K562 (cell line): ENCODE measurements around the gene CNTN5. TPM values are rescaled to one million over a fixed set of nuclear protein-coding genes. Genes with fewer than 3 reads are reported as not detected.

Source experiments
- ATAC-seq: fragments of 200-7000 bp; cut with Tn5 transposase; 3 replicates; pipeline ENCODE4 v1.9.1; 2020; ENCODE audit warnings: moderate library complexity
- BruUV-seq: library from RNA; stranded (reverse); fragments of 400-500 nt; replicated peaks from 2 replicates; lab custom pipeline; 2021; lab: Mats Ljungman, UMichigan
- CTCF ChIA-PET: fragments of 300-600 bp; formaldehyde crosslinking; extraction: SDS; loops from one replicate; lab custom pipeline; 2021; ENCODE audit warnings: low intra/inter-chr PET ratio; lab: Yijun Ruan, JAX
- POLR2A ChIA-PET: fragments of 300-600, 350-650 bp; sonication (Branson Sonifier 250); formaldehyde crosslinking; extraction: SDS; loops from one replicate; lab custom pipeline; 2021; ENCODE audit warnings: antibody characterized with exemption, inconsistent platforms; lab: Yijun Ruan, JAX
- DNase-seq, 4 experiments: peaks; one replicate each; pipeline versions ENCODE4 v3.0.0 to v3.0.0-alpha.2; 2011 to 2018; ENCODE audit warnings: low spot score in 3 of 4, mixed read lengths in 3 of 4; ENCODE audit errors: extremely low read depth in 1 of 4
- FAIRE-seq: peaks from 2 replicates; lab custom pipeline; 2011; peaks lifted over from hg19 to GRCh38; lab: Jason Lieb, UNC
- H2AFZ ChIP-seq: 2 replicates; pipeline ENCODE4 v1.6.0; 2011; ENCODE audit warnings: low read depth, low read length, control low read depth, inconsistent platforms
- H3K27ac ChIP-seq: fragments of 200-600 bp; 3 replicates; pipeline ENCODE4 v1.8.0; 2011; ENCODE audit warnings: low read depth, mild to moderate bottlenecking, control low read depth, inconsistent platforms, low read length, moderate library complexity, mixed read lengths; ENCODE audit errors: extremely low read depth
- H3K27me3 ChIP-seq, 2 experiments: fragments of 300-600 bp in 1 of 2; 2 replicates in 1 of 2; 3 replicates in 1 of 2; pipeline versions ENCODE4 v1.6.0 to v1.8.0; 2011; ENCODE audit warnings: inconsistent platforms in 2 of 2, low read length in 2 of 2, mild to moderate bottlenecking in 1 of 2, mixed read lengths in 1 of 2, moderate library complexity in 1 of 2; ENCODE audit not compliant: control insufficient read depth in 2 of 2, insufficient read depth in 2 of 2
- H3K36me3 ChIP-seq: fragments of 300-600 bp; 3 replicates; pipeline ENCODE4 v1.8.0; 2011; ENCODE audit warnings: mild to moderate bottlenecking, low read length, inconsistent platforms; ENCODE audit not compliant: control insufficient read depth, insufficient read depth
- H3K4me1 ChIP-seq, 2 experiments: fragments of 200-600 bp in 1 of 2; replicated peaks in 1 of 2; 2 replicates in 1 of 2; 3 replicates in 1 of 2; pipeline versions ENCODE4 v1.5.1 to v1.8.0; 2011; ENCODE audit warnings: inconsistent platforms in 2 of 2, low read length in 2 of 2, mild to moderate bottlenecking in 1 of 2, mixed read lengths in 1 of 2, moderate library complexity in 1 of 2; ENCODE audit not compliant: control insufficient read depth in 2 of 2, insufficient read depth in 2 of 2
- H3K4me2 ChIP-seq: 2 replicates; pipeline ENCODE4 v1.6.1; 2011; ENCODE audit warnings: low read length, control low read depth, inconsistent platforms, mixed read lengths; ENCODE audit not compliant: insufficient read depth
- H3K4me3 ChIP-seq: fragments of 200-600 bp; sonication (generic), shearing (Covaris generic); 2 replicates; pipeline ENCODE4 v1.5.1; 2016; ENCODE audit warnings: control low read depth, inconsistent platforms
- H3K79me2 ChIP-seq: fragments of 200-600 bp; 3 replicates; pipeline ENCODE4 v1.8.0; 2011; ENCODE audit warnings: low read length, inconsistent platforms; ENCODE audit not compliant: control insufficient read depth, insufficient read depth
- H3K9ac ChIP-seq, 2 experiments: 2 replicates each; pipeline versions ENCODE4 v1.6.0 to v1.6.1; 2011; ENCODE audit warnings: low read depth in 2 of 2, low read length in 2 of 2, control low read depth in 1 of 2, inconsistent platforms in 1 of 2, mild to moderate bottlenecking in 1 of 2, mixed read lengths in 1 of 2; ENCODE audit not compliant: insufficient read depth in 1 of 2
- H3K9me1 ChIP-seq: one replicate; pipeline ENCODE4 v1.6.0; 2011; ENCODE audit warnings: inconsistent platforms, mild to moderate bottlenecking, low read length, moderate library complexity; ENCODE audit not compliant: control insufficient read depth, insufficient read depth
- H3K9me3 ChIP-seq: replicated peaks from 2 replicates; pipeline ENCODE4 v1.5.1; 2011; ENCODE audit warnings: low read depth, low read length, inconsistent platforms; ENCODE audit not compliant: control insufficient read depth, insufficient read depth
- H4K20me1 ChIP-seq: replicated peaks from 2 replicates; pipeline ENCODE4 v1.6.1; 2011; ENCODE audit warnings: low read length, inconsistent platforms, mixed read lengths; ENCODE audit not compliant: control insufficient read depth, insufficient read depth
- PHTF2 ChIP-seq: fragments of 250-450 bp; sonication (Bioruptor Pico); IDR thresholded peaks from 2 replicates; pipeline ENCODE4 v1.5.0; 2021; ENCODE audit warnings: mild to moderate bottlenecking
- XRCC3 ChIP-seq: fragments of 450-650 bp; IDR thresholded peaks from 2 replicates; pipeline ENCODE4 v1.6.1; 2017; ENCODE audit warnings: mild to moderate bottlenecking, moderate library complexity
- YBX1 ChIP-seq: fragments of 450-650 bp; IDR thresholded peaks from 2 replicates; pipeline ENCODE4 v1.7.1; 2016; ENCODE audit warnings: mild to moderate bottlenecking
- ZNF232 ChIP-seq: sonication (generic); formaldehyde crosslinking; IDR thresholded peaks from 2 replicates; pipeline ENCODE4 v1.8.0; 2022; ENCODE audit warnings: mild to moderate bottlenecking, missing genetic modification reagents
- ZNF696 ChIP-seq: fragments of 250-450 bp; sonication (Bioruptor Pico); conservative IDR thresholded peaks from 2 replicates; pipeline ENCODE4 v1.4.0; 2020; ENCODE audit warnings: mild to moderate bottlenecking, moderate library complexity
- WGBS: fragments of 100-300 bp; shearing (Covaris generic); methylation state at CpG from one replicate; pipeline ENCODE4 v1.1.6; 2016; ENCODE audit warnings: low coverage, mixed read lengths; ENCODE audit not compliant: insufficient coverage; ENCODE audit errors: missing lambda C conversion rate; 5-methylcytosine and 5-hydroxymethylcytosine counted together
- in situ Hi-C: fragments of 300-500 bp; cut with MboI; formaldehyde crosslinking; loops from 4 replicates; pipeline ENCODE4 v1.15.0; 2018; ENCODE audit warnings: inconsistent platforms, mixed read lengths
- intact Hi-C: fragments of 100-400 bp; cut with micrococcal nuclease; formaldehyde crosslinking; loops from 2 replicates; pipeline ENCODE4 v1.14.2; 2022
- polyA plus RNA-seq, 8 experiments: library from polyadenylated mRNA; depleted of rRNA in 4 of 8; stranded (reverse) in 5 of 8; unstranded in 3 of 8; fragments of >200 nt; fragmentation: Nextera tagmentation in 2 of 8; fragmentation: Illumina TruSeq in 1 of 8; extraction: Ambion mirVana in 2 of 8; extraction: Trizol in 1 of 8; gene quantifications; 2 replicates each; pipeline versions ENCODE4 v1.2.1 to v1.2.3, GENCODE V29; 2011 to 2014; ENCODE audit warnings: inconsistent platforms in 1 of 8, missing spikeins in 1 of 8
- total RNA-seq, 7 experiments: library from RNA; depleted of rRNA in 6 of 7; stranded (reverse); fragments of >200 nt in 6 of 7; fragmentation: Illumina TruSeq in 2 of 7; extraction: Trizol in 2 of 7; gene quantifications; 2 replicates each; pipeline versions ENCODE4 v1.2.1 to v1.2.3, GENCODE V29; 2011 to 2021; ENCODE audit warnings: low replicate concordance in 1 of 7
- TF ChIP-seq, protein P1 (sequence below), 2 experiments: IDR thresholded peaks in 1 of 2; conservative IDR thresholded peaks in 1 of 2; 2 replicates each; pipeline ENCODE4 v1.6.1; 2016; ENCODE audit warnings: low read depth in 2 of 2, mild to moderate bottlenecking in 1 of 2, missing compliant biosample characterization in 1 of 2, missing genetic modification characterization in 1 of 2, moderate library complexity in 1 of 2

Gene CNTN5
- total and polyA plus RNA-seq, 9 of the 15 experiments (the other 6 are each of a cell fraction or from before 2014, with no cell fraction given), result 0.03 TPM; not detected in 8

GRCh38 chr11:99505831-99506230 is 485.1 kb downstream of the CNTN5 start:
- Histone ChIP-seq H3K9ac (no peak overlapping the region), H3K27me3 (no peaks in the 10 kb centered on the region), H3K36me3 (no peaks in the 10 kb centered on the region), H3K4me1 (no peaks in the 10 kb centered on the region), H2AFZ (no peak overlapping the region), H3K27ac (no peak overlapping the region), H3K4me3 (no peak overlapping the region), H3K4me2 (no peak overlapping the region), H4K20me1 (no peaks in the 10 kb centered on the region), H3K9me3 (no peaks in the 10 kb centered on the region), H3K79me2 (no peaks in the 10 kb centered on the region), H3K9me1 (no peaks in the 10 kb centered on the region)
- FAIRE-seq (no peak), DNase-seq (no peak), ATAC-seq (no peak)
- 2% methylated on average over 4 of the region's 4 CpGs for WGBS
- intact Hi-C loops (no loop called here), in situ Hi-C loops (no loop called here)
- BruUV-seq, result no TSS peak
- ChIA-PET POLR2A (no interaction called here), CTCF (no interaction called here)
- TF ChIP-seq YBX1, result no peak
- TF ChIP-seq ZNF232 (CRISPR knock-in tag), result no peak
- no peak for TF ChIP-seq XRCC3
- no peak for TF ChIP-seq ZNF696 (CRISPR knock-in tag)
- TF ChIP-seq, protein P1, sequence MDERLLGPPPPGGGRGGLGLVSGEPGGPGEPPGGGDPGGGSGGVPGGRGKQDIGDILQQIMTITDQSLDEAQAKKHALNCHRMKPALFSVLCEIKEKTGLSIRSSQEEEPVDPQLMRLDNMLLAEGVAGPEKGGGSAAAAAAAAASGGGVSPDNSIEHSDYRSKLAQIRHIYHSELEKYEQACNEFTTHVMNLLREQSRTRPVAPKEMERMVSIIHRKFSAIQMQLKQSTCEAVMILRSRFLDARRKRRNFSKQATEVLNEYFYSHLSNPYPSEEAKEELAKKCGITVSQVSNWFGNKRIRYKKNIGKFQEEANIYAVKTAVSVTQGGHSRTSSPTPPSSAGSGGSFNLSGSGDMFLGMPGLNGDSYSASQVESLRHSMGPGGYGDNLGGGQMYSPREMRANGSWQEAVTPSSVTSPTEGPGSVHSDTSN (CRISPR knock-in tag; IDR thresholded peaks at IDR 0.05; ENCODE audit: low read depth), result no peak
- TF ChIP-seq, protein P1 (tag; conservative IDR thresholded peaks at IDR 0.05; ENCODE audit: low read depth), result no peak
- TF ChIP-seq PHTF2 (CRISPR knock-in tag), result no peak
